OCI-LY7 (cell line): ENCODE measurements around the gene HTR1D.

ENCODE experiments used
- CTCF ChIP-seq: fragments of 200-600 bp; sonication (generic); conservative IDR thresholded peaks from 2 replicates; pipeline ENCODE4 v1.5.1; 2014; ENCODE audit warnings: mild to moderate bottlenecking, antibody characterized with exemption, low read length, moderate library complexity, mixed read lengths
- EZH2phosphoT487 ChIP-seq: fragments of 200-600 bp; sonication (generic); IDR thresholded peaks from 2 replicates; pipeline ENCODE4 v1.6.1; 2018; ENCODE audit warnings: low read depth, borderline replicate concordance, mild to moderate bottlenecking, mixed run types, antibody characterized with exemption, low read length, moderate library complexity, mixed read lengths

- TF ChIP-seq CTCF (no peak), EZH2phosphoT487 (no peak)
Measured at GRCh38 chr1:23202263-23202749, 15.0 kb downstream of the HTR1D start.
